GM21390 (cell line): ENCODE results near the gene AADACL3.

Experiments used
- ATAC-seq: cut with Tn5 transposase; IDR thresholded peaks from one replicate; pipeline ENCODE4 v1.9.1; 2021; ENCODE audit not compliant: unreplicated experiment

AADACL3 gene

DNA sequence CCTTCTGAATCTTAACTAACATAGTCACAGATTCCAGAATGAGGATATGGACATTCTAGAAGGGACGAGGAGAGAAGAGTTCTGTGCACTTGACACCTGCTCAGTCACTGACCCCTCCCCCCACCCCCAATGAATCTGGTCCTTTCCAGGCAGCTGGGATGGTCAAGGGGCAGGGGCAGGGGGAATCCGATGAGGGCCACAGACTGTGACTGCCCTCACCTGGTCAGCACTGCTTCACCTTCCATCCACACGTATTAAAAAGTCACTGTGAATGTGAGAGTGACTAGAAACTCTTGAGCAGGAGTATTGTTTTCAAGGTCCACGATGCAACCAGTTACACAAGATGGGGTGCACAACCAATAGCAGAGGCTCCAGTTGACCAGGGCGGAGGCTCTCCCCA is 48.1 kb downstream of the AADACL3 start:
- no peak for ATAC-seq

DNA sequence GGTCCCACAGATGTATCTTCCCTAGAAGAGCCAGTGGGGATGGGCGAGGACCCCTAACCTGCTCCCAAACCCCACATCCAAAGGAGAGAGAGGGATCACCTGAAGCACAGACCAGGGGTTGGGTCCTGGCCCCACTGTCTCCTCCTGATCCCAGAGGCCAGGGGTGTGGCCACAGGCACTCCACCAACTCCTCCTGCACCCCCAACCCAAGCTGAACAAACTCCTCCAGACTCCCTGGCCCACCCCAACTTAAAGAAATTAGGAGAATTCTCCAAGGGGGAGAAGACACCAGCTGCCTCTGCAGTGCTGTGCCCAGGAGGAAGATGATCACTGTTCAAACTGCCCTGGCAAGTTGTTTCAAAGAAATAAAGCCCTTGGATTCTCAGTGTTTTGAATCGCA is 53.1 kb downstream of the AADACL3 start:
- ATAC-seq: no peak

DNA sequence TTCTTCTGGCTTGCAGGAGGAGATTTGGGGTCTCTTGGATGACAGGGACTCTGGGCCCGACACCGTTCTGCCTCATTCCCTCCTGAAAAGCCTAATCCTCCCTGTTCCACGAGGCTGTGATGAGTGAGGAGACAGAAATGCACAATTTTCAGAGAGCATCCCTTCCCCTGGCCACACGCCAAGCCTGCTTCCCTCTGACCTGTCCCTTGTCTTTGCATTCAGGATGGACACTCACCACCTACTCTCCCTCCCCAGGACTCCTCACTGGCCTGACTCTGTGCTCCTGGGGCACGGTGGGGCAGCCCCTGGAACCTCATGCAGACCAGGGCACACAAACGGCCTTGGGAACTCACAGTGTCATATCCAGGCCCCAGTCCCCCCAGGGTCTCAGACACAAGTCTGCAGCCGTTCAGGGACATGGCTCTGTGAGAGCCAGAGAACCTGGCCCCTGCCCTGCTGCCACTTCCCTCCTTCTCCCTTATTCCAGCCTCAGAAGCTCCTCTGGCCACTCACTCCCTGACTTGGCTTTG is 54.1 kb downstream of the AADACL3 start:
- ATAC-seq: no peak

DNA sequence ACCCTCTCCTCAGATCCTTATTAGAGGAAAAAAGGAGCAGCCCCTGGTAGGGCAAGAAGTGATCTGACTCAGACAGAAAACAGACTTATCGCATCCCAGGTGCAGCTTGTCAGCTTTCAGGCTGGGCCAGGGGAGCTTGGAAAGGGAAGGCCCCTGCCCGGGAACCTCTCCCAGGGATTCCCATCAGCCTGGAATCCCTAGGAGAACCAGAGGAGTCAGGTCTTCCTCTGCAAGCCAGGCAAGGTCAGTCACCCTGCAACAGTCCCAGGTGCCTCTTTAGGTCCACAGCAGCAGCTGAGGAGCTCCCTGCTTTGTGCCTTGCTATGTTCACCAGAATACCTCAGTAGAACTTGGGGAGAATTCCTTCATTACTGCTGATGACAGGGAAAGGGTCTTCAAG is 54.7 kb downstream of the AADACL3 start:
- ATAC-seq: no peak

DNA sequence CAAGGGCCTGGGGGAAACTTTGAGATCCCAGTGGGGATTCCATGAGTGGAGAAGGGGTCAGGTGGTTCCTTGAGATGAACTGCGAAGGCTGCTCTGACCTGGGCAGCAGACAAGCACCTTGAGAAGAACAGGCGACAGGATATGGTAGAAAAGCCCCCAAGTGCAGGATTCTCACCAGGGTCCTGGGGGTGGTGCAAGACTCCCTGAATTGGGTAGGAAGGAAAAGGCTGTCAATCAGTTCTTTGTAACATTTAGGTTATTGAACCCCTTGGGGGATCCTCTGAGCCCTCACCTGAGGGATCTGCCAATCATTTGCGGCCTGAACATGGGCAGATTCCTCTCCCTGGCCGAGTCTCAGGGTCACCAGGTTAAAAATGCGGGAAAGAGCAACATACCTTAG is 55.3 kb downstream of the AADACL3 start:
- no peak for ATAC-seq

DNA sequence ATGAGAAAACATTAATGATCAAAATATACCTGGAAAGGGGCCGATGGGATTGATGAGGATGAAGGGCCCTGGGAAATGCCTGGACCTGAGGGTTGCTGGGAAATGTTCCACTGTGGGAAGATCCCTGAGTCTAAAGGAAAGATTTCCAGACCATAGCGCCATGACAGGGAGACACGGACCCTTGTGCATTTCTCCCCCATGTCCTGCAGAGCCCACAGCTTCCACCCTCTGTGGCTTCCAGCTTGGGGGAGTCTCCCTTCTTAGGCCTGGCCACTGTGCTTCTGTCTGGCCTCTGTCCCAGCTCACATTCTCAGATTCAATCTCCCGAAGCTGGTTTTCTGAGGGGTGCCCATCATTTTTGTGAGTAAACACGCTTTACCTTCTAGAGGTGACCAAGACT is 56.6 kb downstream of the AADACL3 start:
- no peak for ATAC-seq

DNA sequence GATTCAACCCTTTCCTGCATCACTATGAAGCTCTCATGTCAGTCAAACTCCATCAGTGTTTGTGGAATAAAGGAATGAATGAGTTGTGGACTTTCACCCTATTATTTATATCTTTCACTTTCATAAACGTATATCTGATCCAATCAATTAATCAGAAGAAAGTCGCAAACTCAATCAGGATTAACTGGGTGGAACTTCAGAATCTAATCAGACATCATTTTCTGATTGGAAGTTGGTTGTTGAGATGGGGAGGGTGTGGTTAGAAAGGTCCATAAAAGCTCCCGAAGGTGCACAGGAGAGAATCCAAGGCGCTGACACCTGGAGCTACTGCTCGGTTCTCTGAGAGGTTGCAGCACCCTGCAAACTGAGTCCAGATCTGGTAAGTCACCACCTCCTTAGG is 57.5 kb downstream of the AADACL3 start, which contains the start of gene PRAMEF12:
Gene PRAMEF12, plus strand, starts transcription at position 301 of the 400 bp plus-strand sequence. CDS start 1,130 bp downstream, outside the sequence.
- ATAC-seq: no peak

DNA sequence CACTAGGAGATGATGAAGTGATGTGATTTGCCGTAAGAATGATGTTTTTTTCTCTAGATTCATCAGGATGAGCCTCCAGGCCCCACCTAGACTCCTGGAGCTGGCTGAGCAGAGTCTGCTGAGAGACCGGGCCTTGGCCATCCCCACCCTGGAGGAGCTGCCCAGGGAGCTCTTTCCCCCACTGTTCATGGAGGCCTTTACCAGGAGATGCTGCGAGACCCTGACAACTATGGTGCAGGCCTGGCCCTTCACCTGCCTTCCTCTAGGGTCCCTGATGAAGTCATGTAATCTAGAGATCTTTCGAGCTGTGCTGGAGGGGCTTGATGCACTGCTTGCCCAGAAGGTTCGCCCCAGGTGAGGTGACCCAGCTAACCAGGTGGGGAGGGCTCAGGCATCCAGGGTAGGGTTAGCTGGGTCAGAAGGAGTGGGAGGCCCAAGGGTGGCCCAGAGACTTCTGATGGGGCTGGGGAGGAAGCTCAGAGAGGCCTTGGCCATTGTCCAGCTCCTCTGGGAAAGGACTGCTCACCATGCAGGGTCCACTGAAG is 59.0 kb downstream of the AADACL3 start:
- no peak for ATAC-seq

DNA sequence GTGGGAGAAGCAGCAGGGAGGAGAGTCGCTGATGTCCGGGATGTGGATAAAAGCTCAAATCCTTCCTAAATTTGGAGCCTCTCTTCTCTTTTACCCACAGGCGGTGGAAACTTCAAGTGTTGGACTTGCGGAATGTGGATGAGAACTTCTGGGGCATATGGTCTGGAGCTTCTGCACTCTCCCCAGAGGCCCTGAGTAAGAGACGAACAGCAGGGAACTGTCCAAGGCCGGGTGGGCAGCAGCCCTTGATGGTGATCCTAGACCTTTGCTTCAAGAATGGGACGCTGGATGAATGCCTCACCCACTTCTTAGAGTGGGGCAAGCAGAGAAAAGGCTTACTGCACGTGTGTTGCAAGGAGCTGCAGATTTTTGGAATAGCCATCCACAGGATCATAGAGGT is 59.5 kb downstream of the AADACL3 start:
- ATAC-seq: no peak

DNA sequence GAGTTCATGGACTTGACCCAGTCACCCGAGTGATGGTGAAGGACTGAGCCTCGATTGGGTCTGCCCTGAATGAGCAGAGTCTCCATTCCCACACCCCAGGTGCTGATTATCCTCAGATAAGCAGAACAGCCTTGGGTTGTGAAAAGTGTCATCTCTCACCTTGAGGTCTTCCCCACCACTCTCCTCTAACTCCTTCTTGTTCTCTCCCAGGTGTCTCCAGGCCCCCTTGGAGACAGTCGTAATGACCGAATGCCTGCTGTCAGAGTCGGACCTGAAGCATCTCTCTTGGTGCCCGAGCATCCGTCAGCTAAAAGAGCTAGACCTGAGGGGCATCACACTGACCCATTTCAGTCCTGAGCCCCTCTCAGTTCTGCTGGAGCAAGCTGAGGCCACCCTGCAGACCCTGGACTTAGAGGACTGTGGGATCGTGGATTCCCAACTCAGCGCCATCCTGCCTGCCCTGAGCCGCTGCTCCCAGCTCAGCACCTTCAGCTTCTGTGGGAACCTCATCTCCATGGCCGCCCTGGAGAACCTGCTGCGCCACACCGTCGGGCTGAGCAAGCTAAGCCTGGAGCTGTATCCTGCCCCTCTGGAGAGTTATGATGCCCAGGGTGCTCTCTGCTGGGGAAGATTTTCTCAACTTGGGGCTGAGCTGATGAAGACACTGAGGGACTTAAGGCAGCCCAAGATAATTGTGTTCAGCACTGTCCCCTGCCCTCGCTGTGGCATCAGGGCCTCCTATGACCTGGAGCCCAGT is 61.1 kb downstream of the AADACL3 start:
- no peak for ATAC-seq
